ENCODE results near the gene MAP1B.

DNA sequence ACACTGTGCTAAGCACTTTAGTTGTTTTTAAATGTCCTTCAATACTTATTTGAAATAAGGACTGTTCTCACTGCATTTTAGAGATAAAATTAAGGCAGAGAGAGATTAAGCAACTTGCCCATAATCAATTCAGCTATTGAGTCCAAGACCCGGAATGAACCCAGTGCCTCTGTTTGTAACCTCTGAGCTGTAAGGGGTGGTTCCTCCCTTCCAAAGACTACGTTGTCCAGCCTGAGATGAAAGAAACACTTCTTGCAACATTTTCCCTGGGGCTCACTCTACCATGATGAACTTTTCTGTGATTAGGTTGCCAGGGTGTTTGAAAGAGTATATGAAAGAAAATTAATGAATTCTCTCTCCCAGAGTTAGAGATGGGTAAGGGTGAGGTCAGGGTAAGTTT lies 22.0 kb upstream of the MAP1B start:
- no peak for TF ChIP-seq EZH2 (IDR thresholded peaks at IDR 0.05; ENCODE audit: borderline replicate concordance, low read length)
- TF ChIP-seq, protein P1, sequence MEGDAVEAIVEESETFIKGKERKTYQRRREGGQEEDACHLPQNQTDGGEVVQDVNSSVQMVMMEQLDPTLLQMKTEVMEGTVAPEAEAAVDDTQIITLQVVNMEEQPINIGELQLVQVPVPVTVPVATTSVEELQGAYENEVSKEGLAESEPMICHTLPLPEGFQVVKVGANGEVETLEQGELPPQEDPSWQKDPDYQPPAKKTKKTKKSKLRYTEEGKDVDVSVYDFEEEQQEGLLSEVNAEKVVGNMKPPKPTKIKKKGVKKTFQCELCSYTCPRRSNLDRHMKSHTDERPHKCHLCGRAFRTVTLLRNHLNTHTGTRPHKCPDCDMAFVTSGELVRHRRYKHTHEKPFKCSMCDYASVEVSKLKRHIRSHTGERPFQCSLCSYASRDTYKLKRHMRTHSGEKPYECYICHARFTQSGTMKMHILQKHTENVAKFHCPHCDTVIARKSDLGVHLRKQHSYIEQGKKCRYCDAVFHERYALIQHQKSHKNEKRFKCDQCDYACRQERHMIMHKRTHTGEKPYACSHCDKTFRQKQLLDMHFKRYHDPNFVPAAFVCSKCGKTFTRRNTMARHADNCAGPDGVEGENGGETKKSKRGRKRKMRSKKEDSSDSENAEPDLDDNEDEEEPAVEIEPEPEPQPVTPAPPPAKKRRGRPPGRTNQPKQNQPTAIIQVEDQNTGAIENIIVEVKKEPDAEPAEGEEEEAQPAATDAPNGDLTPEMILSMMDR (IDR thresholded peaks at IDR 0.05; ENCODE audit: low read length): no peak

Data from OCI-LY1 (cell line).